Measurements from ENCODE around the gene STN1.

DNA sequence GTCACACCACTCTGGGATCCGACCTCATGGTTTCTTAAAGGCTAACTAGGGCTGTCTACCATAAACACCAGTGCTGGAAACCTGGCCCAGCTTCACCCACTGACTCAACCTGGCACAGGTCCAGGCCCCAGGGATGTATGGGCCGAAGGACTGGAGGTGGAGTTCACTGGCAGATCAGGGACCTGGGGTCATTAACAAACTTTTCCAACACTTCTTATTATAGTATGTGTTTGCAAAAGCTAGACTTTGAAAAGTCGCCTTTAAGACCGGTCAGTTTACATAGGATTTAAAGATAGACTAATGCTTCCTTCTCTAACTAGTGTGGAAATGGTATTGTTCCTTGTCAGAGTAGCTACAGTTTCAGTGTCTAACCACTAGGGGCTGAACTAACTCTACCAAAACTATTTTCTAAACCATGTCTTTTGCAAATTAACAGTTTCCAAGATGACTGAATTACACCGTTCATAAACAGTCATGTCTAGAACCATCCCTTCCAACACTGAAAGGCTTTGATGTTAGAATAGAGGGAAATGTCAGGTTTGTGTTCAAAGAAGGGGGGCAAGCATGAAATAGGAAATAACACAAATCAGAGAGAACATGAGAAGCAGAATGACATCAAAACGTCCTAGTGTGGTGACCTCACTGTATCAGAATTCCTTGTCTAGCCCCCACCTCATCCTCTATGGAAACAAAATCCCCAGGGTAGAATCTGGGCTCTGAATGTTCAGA lies 29.7 kb downstream of the STN1 start:
- TF ChIP-seq POLR2AphosphoS5 (IDR thresholded peaks at IDR 0.05; ENCODE audit: low read depth, low read length): no peak
- TF ChIP-seq, protein P1, sequence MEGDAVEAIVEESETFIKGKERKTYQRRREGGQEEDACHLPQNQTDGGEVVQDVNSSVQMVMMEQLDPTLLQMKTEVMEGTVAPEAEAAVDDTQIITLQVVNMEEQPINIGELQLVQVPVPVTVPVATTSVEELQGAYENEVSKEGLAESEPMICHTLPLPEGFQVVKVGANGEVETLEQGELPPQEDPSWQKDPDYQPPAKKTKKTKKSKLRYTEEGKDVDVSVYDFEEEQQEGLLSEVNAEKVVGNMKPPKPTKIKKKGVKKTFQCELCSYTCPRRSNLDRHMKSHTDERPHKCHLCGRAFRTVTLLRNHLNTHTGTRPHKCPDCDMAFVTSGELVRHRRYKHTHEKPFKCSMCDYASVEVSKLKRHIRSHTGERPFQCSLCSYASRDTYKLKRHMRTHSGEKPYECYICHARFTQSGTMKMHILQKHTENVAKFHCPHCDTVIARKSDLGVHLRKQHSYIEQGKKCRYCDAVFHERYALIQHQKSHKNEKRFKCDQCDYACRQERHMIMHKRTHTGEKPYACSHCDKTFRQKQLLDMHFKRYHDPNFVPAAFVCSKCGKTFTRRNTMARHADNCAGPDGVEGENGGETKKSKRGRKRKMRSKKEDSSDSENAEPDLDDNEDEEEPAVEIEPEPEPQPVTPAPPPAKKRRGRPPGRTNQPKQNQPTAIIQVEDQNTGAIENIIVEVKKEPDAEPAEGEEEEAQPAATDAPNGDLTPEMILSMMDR (IDR thresholded peaks at IDR 0.05): peak; percentile 89
- TF ChIP-seq, protein P2, sequence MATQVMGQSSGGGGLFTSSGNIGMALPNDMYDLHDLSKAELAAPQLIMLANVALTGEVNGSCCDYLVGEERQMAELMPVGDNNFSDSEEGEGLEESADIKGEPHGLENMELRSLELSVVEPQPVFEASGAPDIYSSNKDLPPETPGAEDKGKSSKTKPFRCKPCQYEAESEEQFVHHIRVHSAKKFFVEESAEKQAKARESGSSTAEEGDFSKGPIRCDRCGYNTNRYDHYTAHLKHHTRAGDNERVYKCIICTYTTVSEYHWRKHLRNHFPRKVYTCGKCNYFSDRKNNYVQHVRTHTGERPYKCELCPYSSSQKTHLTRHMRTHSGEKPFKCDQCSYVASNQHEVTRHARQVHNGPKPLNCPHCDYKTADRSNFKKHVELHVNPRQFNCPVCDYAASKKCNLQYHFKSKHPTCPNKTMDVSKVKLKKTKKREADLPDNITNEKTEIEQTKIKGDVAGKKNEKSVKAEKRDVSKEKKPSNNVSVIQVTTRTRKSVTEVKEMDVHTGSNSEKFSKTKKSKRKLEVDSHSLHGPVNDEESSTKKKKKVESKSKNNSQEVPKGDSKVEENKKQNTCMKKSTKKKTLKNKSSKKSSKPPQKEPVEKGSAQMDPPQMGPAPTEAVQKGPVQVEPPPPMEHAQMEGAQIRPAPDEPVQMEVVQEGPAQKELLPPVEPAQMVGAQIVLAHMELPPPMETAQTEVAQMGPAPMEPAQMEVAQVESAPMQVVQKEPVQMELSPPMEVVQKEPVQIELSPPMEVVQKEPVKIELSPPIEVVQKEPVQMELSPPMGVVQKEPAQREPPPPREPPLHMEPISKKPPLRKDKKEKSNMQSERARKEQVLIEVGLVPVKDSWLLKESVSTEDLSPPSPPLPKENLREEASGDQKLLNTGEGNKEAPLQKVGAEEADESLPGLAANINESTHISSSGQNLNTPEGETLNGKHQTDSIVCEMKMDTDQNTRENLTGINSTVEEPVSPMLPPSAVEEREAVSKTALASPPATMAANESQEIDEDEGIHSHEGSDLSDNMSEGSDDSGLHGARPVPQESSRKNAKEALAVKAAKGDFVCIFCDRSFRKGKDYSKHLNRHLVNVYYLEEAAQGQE (IDR thresholded peaks at IDR 0.05; ENCODE audit: insufficient read depth in 1 of 2, low read depth in 2 of 2, low read length in 1 of 2): no peak
- TF ChIP-seq TCF7L2 (IDR thresholded peaks at IDR 0.05; ENCODE audit: low read depth, low read length): no peak
- no peak for TF ChIP-seq SIN3A (IDR thresholded peaks at IDR 0.05; ENCODE audit: borderline replicate concordance, insufficient read depth, low read depth, low read length)
